Thyroid gland (tissue), 4 donors: Measurements from ENCODE around the gene HTT-AS. TPM values are rescaled to one million over a fixed set of nuclear protein-coding genes. Genes with fewer than 3 reads are reported as not detected.
A peak's percentile ranks its signal among the peaks of the same experiment; 100 is the strongest.

Experiments
- DNase-seq, 2 donors: peaks; one replicate each; pipeline ENCODE4 v3.0.0-alpha.2; 2019
- H3K27ac ChIP-seq, 3 donors: fragments of 200-600 bp; sonication (generic); 1 replicate in 2 of 3; 2 replicates in 1 of 3; pipeline ENCODE4 v1.5.1; 2016 to 2019; ENCODE audit warnings: mild to moderate bottlenecking in 1 of 3, moderate library complexity in 1 of 3
- H3K27me3 ChIP-seq: fragments of 200-600 bp; sonication (generic); one replicate; pipeline ENCODE4 v1.5.1; 2019
- H3K36me3 ChIP-seq, 2 donors: fragments of 200-600 bp; sonication (generic); one replicate each; pipeline ENCODE4 v1.5.1; 2016 to 2019
- H3K4me1 ChIP-seq, 2 donors: fragments of 200-600 bp; sonication (generic); one replicate each; pipeline ENCODE4 v1.5.1; 2017 to 2019
- H3K4me3 ChIP-seq, 3 donors: fragments of 200-600 bp; sonication (generic); replicated peaks in 1 of 3; 1 replicate in 2 of 3; 2 replicates in 1 of 3; pipeline ENCODE4 v1.5.1; 2016; ENCODE audit warnings: mild to moderate bottlenecking in 1 of 3
- H3K9me3 ChIP-seq: fragments of 200-600 bp; sonication (generic); one replicate; pipeline ENCODE4 v1.5.1; 2017
- CTCF ChIP-seq, 6 experiments: fragments of 200-600 bp in 3 of 6; fragments of 450-650 bp in 3 of 6; sonication (generic) in 3 of 6; IDR thresholded peaks; one replicate each; pipeline ENCODE4 v1.5.1; 2016 to 2019; ENCODE audit warnings: antibody characterized with exemption in 6 of 6, mild to moderate bottlenecking in 2 of 6, inconsistent platforms in 1 of 6, moderate library complexity in 1 of 6
- POLR2A ChIP-seq, 2 donors: fragments of 450-650 bp; IDR thresholded peaks; one replicate each; pipeline ENCODE4 v1.6.1; 2017; ENCODE audit warnings: antibody characterized with exemption in 2 of 2, mild to moderate bottlenecking in 2 of 2, moderate library complexity in 1 of 2
- WGBS, 2 donors: methylation state at CpG; one replicate each; pipeline ENCODE4 v1.1.5; 2017; 5-methylcytosine and 5-hydroxymethylcytosine counted together
- intact Hi-C: fragments of 100-400 bp; cut with DNase I; formaldehyde crosslinking; loops from one replicate; pipeline ENCODE4 v1.15.1; 2023
- total RNA-seq, 4 donors: library from RNA; depleted of rRNA; stranded (reverse); fragments of >200 nt; gene quantifications; one replicate each; pipeline ENCODE4 v1.2.3, GENCODE V29; 2016

The HTT-AS gene
- not detected for total RNA-seq

GRCh38 chr4:3074078-3074845 lies at the start of gene HTT-AS, which contains the start of gene HTT:
TSS of gene HTT-AS (minus strand) at chr4:3074538.
TSS of gene HTT (plus strand) at chr4:3074681. CDS start at chr4:3074826, 145 bp downstream.
- TF ChIP-seq CTCF (IDR thresholded peaks at IDR 0.05) (peak in 1 of 6 experiments; percentile 26), POLR2A (IDR thresholded peaks at IDR 0.05) (peak; percentile 70 to 80)
- Histone ChIP-seq H3K9me3 (no peaks in the 10 kb centered on the region), H3K4me1 (peaks cover 19 to 37% of the 10 kb centered on the region in 2 donors), H3K36me3 (no peaks in the 10 kb centered on the region), H3K27ac (peak within 1 kb of the TSS; percentile 79 to 92 (median 86)), H3K4me3 (peak within 1 kb of the TSS; percentile 71 to 79 (median 75)), H3K27me3 (no peaks in the 10 kb centered on the region)
- peak; percentile 96 to 97 for DNase-seq
- 3% methylated on average over 14 of the region's 81 CpGs; no CpG with 5 or more reads in 1 of the 2 donors for WGBS, 2 donors
- intact Hi-C loops: loop anchor here (5.0 kb wide), 1 partner anchor 218 kb away; the partner anchor contains the start of gene RGS12

- Histone ChIP-seq H3K36me3 (peaks cover 12 to 22% of the 10 kb centered on the region in 2 donors), H3K27me3 (no peaks in the 10 kb centered on the region), H3K27ac (peak overlapping the region; percentile 25 to 75 (median 38)), H3K4me3 (no peak overlapping the region), H3K9me3 (no peaks in the 10 kb centered on the region), H3K4me1 (peaks cover 16 to 20% of the 10 kb centered on the region in 2 donors)
- 68 to 71% methylated on average over 3 of the region's 3 CpGs for WGBS, 2 donors
- intact Hi-C loops: no loop called here
- TF ChIP-seq POLR2A (IDR thresholded peaks at IDR 0.05) (no peak), CTCF (IDR thresholded peaks at IDR 0.05) (no peak)
- no peak for DNase-seq
These were observed 48.9 kb upstream of the HTT-AS start for GRCh38 chr4:3123181-3123671.

- WGBS, 2 donors: 76 to 78% methylated on average over 9 of the region's 9 CpGs
- Histone ChIP-seq H3K27ac (peak overlapping the region in 2 of 3 donors; percentile 44 to 75), H3K4me3 (no peak overlapping the region), H3K27me3 (no peaks in the 10 kb centered on the region), H3K4me1 (peaks cover 26 to 31% of the 10 kb centered on the region in 2 donors), H3K36me3 (peaks cover 1 to 11% of the 10 kb centered on the region in 2 donors), H3K9me3 (no peaks in the 10 kb centered on the region)
- TF ChIP-seq CTCF (IDR thresholded peaks at IDR 0.05) (no peak), POLR2A (IDR thresholded peaks at IDR 0.05) (no peak)
- intact Hi-C loops: no loop called here
- DNase-seq: no peak
These were observed 47.8 kb upstream of the HTT-AS start for GRCh38 chr4:3122081-3122563.

- no peak for DNase-seq
- WGBS, 2 donors: 100% methylated on average over 2 of the region's 2 CpGs
- H3K27ac ChIP-seq: peak overlapping the region in 2 of 3 donors; percentile 44 to 75
- no peak for TF ChIP-seq CTCF (IDR thresholded peaks at IDR 0.05)
- no peak for TF ChIP-seq POLR2A (IDR thresholded peaks at IDR 0.05)
- H3K4me3 ChIP-seq: no peak overlapping the region
- peaks cover 28 to 34% of the 10 kb centered on the region in 2 donors for H3K4me1 ChIP-seq
- no peaks in the 10 kb centered on the region for H3K9me3 ChIP-seq
- H3K36me3 ChIP-seq: peaks cover 0 to 9% of the 10 kb centered on the region in 2 donors
- no peaks in the 10 kb centered on the region for H3K27me3 ChIP-seq
- intact Hi-C loops: no loop called here
These were observed 47.3 kb upstream of the HTT-AS start for GRCh38 chr4:3121596-3121995.

GRCh38 chr4:3121110-3121509 lies 46.8 kb upstream of the HTT-AS start:
- Histone ChIP-seq H3K36me3 (peaks cover 0 to 9% of the 10 kb centered on the region in 2 donors), H3K4me3 (no peak overlapping the region), H3K9me3 (no peaks in the 10 kb centered on the region), H3K4me1 (peaks cover 33 to 39% of the 10 kb centered on the region in 2 donors), H3K27me3 (no peaks in the 10 kb centered on the region), H3K27ac (peak overlapping the region in 1 of 3 donors; percentile 31)
- 94 to 96% methylated on average over 9 of the region's 9 CpGs for WGBS, 2 donors
- intact Hi-C loops: no loop called here
- TF ChIP-seq CTCF (IDR thresholded peaks at IDR 0.05) (no peak), POLR2A (IDR thresholded peaks at IDR 0.05) (no peak)
- DNase-seq: no peak
